GM10266 (cell line): Measurements from ENCODE around the gene RAPGEF1.

Experiments used
- DNase-seq: peaks from one replicate; pipeline ENCODE4 v3.0.0; 2012; ENCODE audit errors: extremely low spot score
- TF ChIP-seq, protein P1 (sequence below): IDR thresholded peaks from 2 replicates; pipeline ENCODE4 v1.5.1; 2012; ENCODE audit warnings: mild to moderate bottlenecking, low read depth; ENCODE audit not compliant: control insufficient read depth, insufficient read depth; ENCODE audit errors: missing control alignments

The RAPGEF1 gene

DNA sequence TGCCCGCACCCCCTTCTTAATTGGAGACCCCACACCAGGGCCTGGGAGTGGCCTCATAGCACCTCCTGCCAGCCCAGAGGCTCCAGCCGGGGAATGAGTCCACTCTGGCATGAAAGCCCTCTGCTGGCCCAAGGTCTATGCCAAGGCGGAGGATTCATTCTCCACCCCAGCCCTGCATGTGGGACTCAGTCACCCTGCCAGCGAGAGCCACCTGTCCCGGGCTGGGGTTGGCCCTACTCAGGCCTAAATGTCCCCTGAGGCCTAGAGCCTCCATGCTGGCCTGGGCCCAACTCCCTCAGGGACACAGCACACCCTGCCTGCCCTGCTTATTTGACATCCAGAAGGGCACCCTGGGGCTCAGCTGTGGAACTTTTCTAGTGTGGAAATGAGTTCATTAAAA lies 1.0 kb upstream of the RAPGEF1 start:
- no peak for DNase-seq
- TF ChIP-seq, protein P1, sequence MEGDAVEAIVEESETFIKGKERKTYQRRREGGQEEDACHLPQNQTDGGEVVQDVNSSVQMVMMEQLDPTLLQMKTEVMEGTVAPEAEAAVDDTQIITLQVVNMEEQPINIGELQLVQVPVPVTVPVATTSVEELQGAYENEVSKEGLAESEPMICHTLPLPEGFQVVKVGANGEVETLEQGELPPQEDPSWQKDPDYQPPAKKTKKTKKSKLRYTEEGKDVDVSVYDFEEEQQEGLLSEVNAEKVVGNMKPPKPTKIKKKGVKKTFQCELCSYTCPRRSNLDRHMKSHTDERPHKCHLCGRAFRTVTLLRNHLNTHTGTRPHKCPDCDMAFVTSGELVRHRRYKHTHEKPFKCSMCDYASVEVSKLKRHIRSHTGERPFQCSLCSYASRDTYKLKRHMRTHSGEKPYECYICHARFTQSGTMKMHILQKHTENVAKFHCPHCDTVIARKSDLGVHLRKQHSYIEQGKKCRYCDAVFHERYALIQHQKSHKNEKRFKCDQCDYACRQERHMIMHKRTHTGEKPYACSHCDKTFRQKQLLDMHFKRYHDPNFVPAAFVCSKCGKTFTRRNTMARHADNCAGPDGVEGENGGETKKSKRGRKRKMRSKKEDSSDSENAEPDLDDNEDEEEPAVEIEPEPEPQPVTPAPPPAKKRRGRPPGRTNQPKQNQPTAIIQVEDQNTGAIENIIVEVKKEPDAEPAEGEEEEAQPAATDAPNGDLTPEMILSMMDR: no peak

DNA sequence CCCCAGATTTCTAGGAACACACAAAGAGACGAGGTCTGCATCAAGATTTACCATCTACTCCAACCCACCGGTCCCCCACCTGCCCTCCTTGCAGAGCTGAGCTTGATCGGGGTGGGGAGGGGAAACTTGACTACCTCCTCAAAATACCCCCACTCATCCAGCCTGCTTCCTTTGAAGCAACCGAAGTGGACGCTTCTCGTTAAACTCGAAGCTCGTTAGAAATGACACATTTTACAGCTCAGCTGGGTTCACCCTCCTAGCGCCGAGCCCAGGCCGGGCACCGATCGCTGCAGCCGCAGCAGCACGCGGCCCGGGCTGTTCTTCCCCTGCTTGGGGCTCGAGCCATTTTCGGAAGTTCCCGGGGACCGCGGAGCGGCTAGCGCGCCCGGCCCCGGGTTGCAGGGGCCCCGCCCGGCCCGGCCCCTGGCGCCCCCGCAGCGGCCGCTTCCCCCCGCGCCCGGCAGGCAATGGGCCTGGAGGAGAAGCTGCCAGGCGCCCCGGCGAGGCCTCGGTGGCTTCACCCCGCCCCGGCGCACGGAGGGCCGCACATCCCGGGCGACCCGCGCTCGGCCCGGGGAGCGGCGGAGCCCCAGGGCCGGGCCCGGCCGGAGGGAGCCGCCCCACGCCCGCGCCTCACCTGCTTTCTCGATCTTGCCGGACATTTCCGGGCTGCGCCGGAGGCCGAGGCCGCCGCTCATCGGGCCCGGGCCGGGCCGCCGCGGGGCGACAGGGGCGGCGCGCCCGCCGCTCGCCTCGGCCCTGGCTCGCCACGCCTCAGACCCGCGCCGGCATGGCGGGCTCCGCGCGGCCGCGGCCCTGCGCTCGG lies 530 bp downstream of the RAPGEF1 start:
- TF ChIP-seq, protein P1: no peak

DNA sequence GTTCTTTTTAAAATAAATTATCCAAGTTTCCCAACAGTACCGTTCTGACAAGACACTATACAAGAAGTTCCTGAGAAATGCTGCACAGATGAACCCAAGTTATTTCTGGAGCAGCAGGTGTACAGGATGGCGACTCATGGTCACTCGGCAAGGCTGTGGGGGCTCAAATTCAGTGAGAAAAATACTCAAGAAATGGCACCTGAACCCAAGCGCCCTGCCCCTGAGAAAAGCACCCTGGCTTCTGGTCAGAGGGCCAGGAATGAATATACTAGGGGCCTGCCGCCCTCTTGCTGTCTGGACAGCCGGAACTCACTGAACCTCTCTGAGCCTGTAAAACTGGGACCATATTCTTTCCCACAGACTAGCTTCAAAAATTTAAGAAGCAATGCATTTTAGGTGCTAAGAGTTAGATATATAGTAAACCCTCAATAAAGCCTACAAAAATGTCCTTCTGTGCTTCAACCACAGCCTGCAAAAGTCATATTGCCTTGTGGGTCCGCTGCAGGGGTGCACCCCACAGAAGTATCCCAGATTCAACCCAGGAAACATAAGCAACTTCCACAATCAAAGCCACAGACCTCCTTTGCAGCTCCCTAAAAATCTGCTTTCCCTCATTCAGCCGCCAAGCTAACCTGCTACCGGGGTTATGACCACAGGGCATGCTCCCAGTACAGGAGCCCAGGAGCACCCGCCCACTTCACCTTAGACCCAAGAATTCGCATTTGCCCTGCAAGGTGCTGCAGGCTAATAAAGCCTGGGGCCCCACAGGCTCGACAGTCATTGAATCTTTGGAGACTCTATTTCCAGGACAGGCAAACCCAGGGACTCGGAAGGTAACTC lies 1.4 kb downstream of the RAPGEF1 start:
- DNase-seq: no peak
- TF ChIP-seq, protein P1: peak; percentile 24

More for the DNA sequence above, 530 bp downstream of the RAPGEF1 start:
- DNase-seq: peak; percentile 78

DNA sequence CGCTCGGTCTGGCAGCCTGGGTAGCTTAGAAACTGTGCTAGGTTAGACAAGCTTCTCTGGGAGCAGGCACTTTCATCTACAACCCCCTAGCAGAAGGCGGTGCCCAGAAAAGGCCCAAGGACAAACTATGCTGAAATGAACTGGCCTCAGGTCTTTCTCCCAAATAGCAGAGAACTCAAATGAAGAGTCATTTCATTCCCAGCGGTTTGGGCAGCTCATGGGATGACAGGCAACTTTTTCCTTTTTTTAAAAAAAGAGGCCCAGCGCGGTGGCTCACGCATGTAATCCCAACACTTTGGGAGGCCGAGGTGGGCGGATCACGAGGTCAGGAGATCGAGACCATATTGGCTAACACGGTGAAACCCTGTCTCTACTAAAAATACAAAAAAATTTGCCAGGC lies 2.5 kb downstream of the RAPGEF1 start:
- TF ChIP-seq, protein P1: no peak
- DNase-seq: no peak

DNA sequence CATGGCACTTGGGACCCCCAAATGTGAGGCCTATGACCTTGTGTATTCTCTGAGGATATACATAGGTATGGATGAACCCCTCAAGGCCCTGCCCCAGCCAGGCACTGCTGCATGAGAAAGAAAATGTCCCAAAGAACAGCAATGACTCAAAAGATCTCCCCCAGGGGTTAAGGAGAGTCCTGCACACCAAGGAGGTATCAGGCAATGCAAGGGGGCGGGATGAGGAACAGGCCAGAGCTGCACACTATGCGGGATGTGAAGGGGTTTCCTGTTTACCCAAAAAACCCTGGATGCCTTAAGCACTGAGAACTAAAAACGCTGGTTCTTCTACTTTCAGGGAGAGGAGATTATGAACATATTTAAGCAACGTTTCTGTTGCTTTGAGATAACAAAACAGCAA lies 3.4 kb downstream of the RAPGEF1 start:
- TF ChIP-seq, protein P1: no peak
- no peak for DNase-seq

DNA sequence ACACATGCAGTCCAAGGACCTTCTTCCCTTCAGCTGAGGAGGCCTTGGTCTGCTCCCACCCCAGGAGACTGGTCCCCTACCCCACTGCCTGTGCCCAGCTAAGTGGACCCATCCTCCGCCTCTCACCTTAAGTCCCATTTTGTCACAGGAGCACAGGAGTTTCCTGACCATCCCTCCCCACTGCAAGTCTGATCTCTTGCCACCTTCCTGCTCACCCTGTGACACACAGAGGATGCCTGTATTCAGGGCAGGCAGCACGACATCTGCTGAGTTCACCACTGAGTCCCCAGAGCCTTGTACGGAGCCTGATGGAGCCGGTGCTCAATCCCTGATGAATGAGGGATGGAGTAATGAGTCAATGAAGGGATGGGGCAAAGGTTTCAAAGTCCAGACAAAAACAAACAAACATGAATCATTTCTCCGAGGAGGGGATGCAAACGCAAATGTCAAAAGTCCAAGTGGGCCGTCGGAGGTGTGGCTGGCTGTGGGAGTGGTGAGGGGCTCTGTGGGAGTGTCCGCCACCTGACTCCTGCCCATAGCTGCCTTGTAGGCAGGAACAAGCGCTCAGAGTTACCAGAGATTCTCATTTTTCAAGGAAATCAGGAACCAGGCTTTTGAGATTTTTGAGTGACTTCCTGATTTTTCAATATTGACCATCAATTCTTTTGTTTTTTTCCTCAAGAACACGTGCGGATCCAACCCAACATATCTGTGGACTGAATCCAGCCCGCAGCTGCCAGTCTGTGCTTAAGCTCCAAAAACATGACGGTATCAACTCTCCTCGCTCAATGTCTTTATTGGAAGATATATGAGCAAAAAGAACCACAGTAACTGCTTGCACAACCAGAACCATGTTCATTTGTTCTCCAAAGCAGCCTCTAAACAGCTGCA lies 4.4 kb downstream of the RAPGEF1 start:
- TF ChIP-seq, protein P1: no peak
- no peak for DNase-seq
